H1 (cell line): ENCODE data around the gene STIM2. TPM values are rescaled to one million over a fixed set of nuclear protein-coding genes. Genes with fewer than 3 reads are reported as not detected.

Source experiments
- CTCF ChIA-PET: fragments of 300-600 bp; sonication (Branson Sonifier 250); formaldehyde crosslinking; loops from one replicate; lab custom pipeline; 2021; ENCODE audit not compliant: partially characterized antibody; lab: Charles Lee
- POLR2A ChIA-PET: fragments of 300-600 bp; sonication (Branson Sonifier 250); formaldehyde crosslinking; loops from one replicate; lab custom pipeline; 2021; ENCODE audit warnings: inconsistent platforms; ENCODE audit not compliant: partially characterized antibody; lab: Charles Lee
- DNase-seq, 2 experiments: peaks; one replicate each; pipeline versions ENCODE4 v3.0.0 to v3.0.0-alpha.2; 2010 to 2022; ENCODE audit warnings: low spot score in 2 of 2, low read depth in 1 of 2, mixed read lengths in 1 of 2
- FAIRE-seq: peaks from 2 replicates; lab custom pipeline; 2011; peaks lifted over from hg19 to GRCh38; lab: Jason Lieb, UNC
- H2AFZ ChIP-seq: 2 replicates; pipeline ENCODE4 v1.8.1; 2012; ENCODE audit warnings: low read length, inconsistent platforms
- H2AK5ac ChIP-seq: 2 replicates; pipeline ENCODE4 v1.6.1; 2013; ENCODE audit warnings: low read depth, low read length
- H2BK120ac ChIP-seq: replicated peaks from 2 replicates; pipeline ENCODE3; 2013; ENCODE audit warnings: low read depth, low read length, inconsistent platforms
- H2BK12ac ChIP-seq: 2 replicates; pipeline ENCODE4 v1.6.1; 2013; ENCODE audit warnings: low read depth, low read length
- H2BK15ac ChIP-seq: 2 replicates; pipeline ENCODE4 v1.6.1; 2013; ENCODE audit warnings: low read length
- H2BK20ac ChIP-seq: 2 replicates; pipeline ENCODE4 v1.6.1; 2013; ENCODE audit warnings: low read length
- H2BK5ac ChIP-seq: 2 replicates; pipeline ENCODE4 v1.6.1; 2013; ENCODE audit warnings: low read depth, low read length
- H3K14ac ChIP-seq: 2 replicates; pipeline ENCODE4 v1.6.1; 2013; ENCODE audit warnings: inconsistent platforms; ENCODE audit not compliant: insufficient read length
- H3K18ac ChIP-seq: 2 replicates; pipeline ENCODE4 v1.6.1; 2013; ENCODE audit warnings: low read length; ENCODE audit errors: extremely low read depth
- H3K23ac ChIP-seq: 2 replicates; pipeline ENCODE4 v1.6.1; 2013; ENCODE audit warnings: inconsistent platforms; ENCODE audit not compliant: insufficient read length
- H3K23me2 ChIP-seq: 2 replicates; pipeline ENCODE4 v1.6.1; 2013; ENCODE audit warnings: low read depth, low read length
- H3K27ac ChIP-seq: 2 replicates; pipeline ENCODE4 v1.6.1; 2011; ENCODE audit warnings: low read depth, low read length, inconsistent platforms
- H3K27me3 ChIP-seq, 4 experiments: replicated peaks in 1 of 4; 1 replicate in 1 of 4; 2 replicates in 3 of 4; pipeline versions ENCODE4 v1.6.1 to v1.8.1; 2011 to 2013; ENCODE audit warnings: low read length in 3 of 4, mild to moderate bottlenecking in 3 of 4, inconsistent platforms in 2 of 4, mixed read lengths in 2 of 4, moderate library complexity in 1 of 4; ENCODE audit not compliant: control insufficient read depth in 3 of 4, insufficient read depth in 3 of 4; ENCODE audit errors: extremely low read depth in 1 of 4
- H3K36me3 ChIP-seq, 4 experiments: 2 replicates each; pipeline versions ENCODE4 v1.6.1 to v1.8.1; 2011 to 2013; ENCODE audit warnings: mild to moderate bottlenecking in 4 of 4, low read length in 3 of 4, moderate library complexity in 2 of 4, control low read depth in 1 of 4, inconsistent platforms in 1 of 4; ENCODE audit not compliant: insufficient read depth in 4 of 4, control insufficient read depth in 2 of 4
- H3K4ac ChIP-seq: replicated peaks from 2 replicates; pipeline ENCODE3; 2013; ENCODE audit warnings: low read length, low read depth, mixed read lengths, inconsistent platforms; ENCODE audit not compliant: insufficient read length
- H3K4me1 ChIP-seq, 4 experiments: replicated peaks in 1 of 4; 1 replicate in 1 of 4; 2 replicates in 3 of 4; pipeline versions ENCODE4 v1.6.1 to v1.8.1; 2011 to 2013; ENCODE audit warnings: low read length in 3 of 4, inconsistent platforms in 2 of 4, mixed read lengths in 1 of 4; ENCODE audit not compliant: insufficient read depth in 4 of 4, control insufficient read depth in 3 of 4
- H3K4me2 ChIP-seq, 2 experiments: 2 replicates each; pipeline versions ENCODE4 v1.6.1 to v1.8.1; 2011 to 2013; ENCODE audit warnings: low read depth in 2 of 2, low read length in 2 of 2, control low read depth in 1 of 2, inconsistent platforms in 1 of 2, mild to moderate bottlenecking in 1 of 2; ENCODE audit not compliant: insufficient read depth in 1 of 2
- H3K4me3 ChIP-seq, 4 experiments: fragments of 200-600, 300-600 bp in 1 of 4; sonication (generic), shearing (Covaris generic), sonication (Bioruptor Twin) in 1 of 4; 2 replicates each; pipeline versions ENCODE4 v1.5.1 to v1.8.1; 2011 to 2016; ENCODE audit warnings: low read length in 4 of 4, low read depth in 3 of 4, control low read depth in 2 of 4, inconsistent platforms in 2 of 4, mild to moderate bottlenecking in 2 of 4, mixed read lengths in 1 of 4, moderate library complexity in 1 of 4; ENCODE audit not compliant: insufficient read depth in 2 of 4; ENCODE audit errors: extremely low read depth in 1 of 4
- H3K56ac ChIP-seq: replicated peaks from 2 replicates; pipeline ENCODE3; 2013; ENCODE audit warnings: low read depth, mild to moderate bottlenecking, mixed read lengths, low read length, inconsistent platforms; ENCODE audit not compliant: insufficient read length
- H3K79me1 ChIP-seq: 2 replicates; pipeline ENCODE4 v1.6.1; 2013; ENCODE audit warnings: low read depth, low read length, control low read depth
- H3K79me2 ChIP-seq, 2 experiments: 2 replicates each; pipeline versions ENCODE4 v1.6.1 to v1.8.1; 2012 to 2013; ENCODE audit warnings: low read length in 2 of 2, mild to moderate bottlenecking in 2 of 2, inconsistent platforms in 1 of 2; ENCODE audit not compliant: insufficient read depth in 2 of 2, control insufficient read depth in 1 of 2
- H3K9ac ChIP-seq, 4 experiments: replicated peaks in 1 of 4; 1 replicate in 1 of 4; 2 replicates in 3 of 4; pipeline versions ENCODE4 v1.6.1 to v1.8.1; 2011 to 2013; ENCODE audit warnings: low read depth in 3 of 4, low read length in 3 of 4, control low read depth in 2 of 4, mild to moderate bottlenecking in 2 of 4, moderate library complexity in 2 of 4, inconsistent platforms in 1 of 4; ENCODE audit errors: extremely low read depth in 1 of 4
- H3K9me3 ChIP-seq, 2 experiments: 2 replicates each; pipeline versions ENCODE4 v1.6.1 to v1.8.1; 2012 to 2013; ENCODE audit warnings: mild to moderate bottlenecking in 2 of 2, moderate library complexity in 2 of 2, control low read depth in 1 of 2, inconsistent platforms in 1 of 2, low read depth in 1 of 2, low read length in 1 of 2, mixed read lengths in 1 of 2; ENCODE audit not compliant: insufficient read depth in 2 of 2
- H4K20me1 ChIP-seq, 2 experiments: replicated peaks in 1 of 2; 2 replicates each; pipeline versions ENCODE3 to v1.8.1; 2011 to 2013; ENCODE audit warnings: inconsistent platforms in 2 of 2, low read length in 2 of 2, mild to moderate bottlenecking in 1 of 2; ENCODE audit not compliant: insufficient read depth in 2 of 2, control insufficient read depth in 1 of 2
- H4K5ac ChIP-seq: 2 replicates; pipeline ENCODE4 v1.6.1; 2013; ENCODE audit warnings: low read length, low read depth, mixed read lengths, inconsistent platforms; ENCODE audit not compliant: insufficient read length
- H4K8ac ChIP-seq: 2 replicates; pipeline ENCODE4 v1.8.0; 2013; ENCODE audit warnings: mild to moderate bottlenecking, moderate library complexity, low read length, inconsistent platforms; ENCODE audit not compliant: insufficient read depth; ENCODE audit errors: extremely low read depth
- H4K91ac ChIP-seq: replicated peaks from 2 replicates; pipeline ENCODE3; 2013; ENCODE audit warnings: low read length, mixed read lengths, inconsistent platforms; ENCODE audit not compliant: insufficient read length
- CTCF ChIP-seq, 3 experiments: IDR thresholded peaks; 1 replicate in 2 of 3; 2 replicates in 1 of 3; pipeline versions ENCODE4 v1.5.1 to v1.6.1; 2011; ENCODE audit warnings: low read length in 3 of 3, mild to moderate bottlenecking in 3 of 3, inconsistent platforms in 2 of 3, low read depth in 1 of 3, moderate library complexity in 1 of 3; ENCODE audit not compliant: insufficient read depth in 1 of 3; ENCODE audit errors: control extremely low read depth in 1 of 3
- KDM1A ChIP-seq: fragments of 200-600, 300-600 bp; sonication (generic); IDR thresholded peaks from 2 replicates; pipeline ENCODE4 v1.7.1; 2016; ENCODE audit warnings: mild to moderate bottlenecking, low read length, borderline replicate concordance
- NANOG ChIP-seq: IDR thresholded peaks from 2 replicates; pipeline ENCODE4 v1.6.1; 2011; ENCODE audit warnings: low read length, low read depth, mild to moderate bottlenecking, inconsistent platforms; ENCODE audit not compliant: insufficient read depth, poor library complexity, severe bottlenecking
- WGBS, 2 experiments: shearing (Covaris generic) in 1 of 2; methylation state at CpG; one replicate each; pipeline versions ENCODE4 v1.1.6 to v1.1.7; 2013 to 2015; ENCODE audit warnings: low lambda C conversion rate in 2 of 2, mixed read lengths in 2 of 2, inconsistent platforms in 1 of 2, low coverage in 1 of 2, missing lambda C conversion rate in 1 of 2; ENCODE audit not compliant: insufficient replicate concordance in 2 of 2, insufficient coverage in 1 of 2, insufficient read length in 1 of 2; ENCODE audit errors: extremely low coverage in 1 of 2, missing lambda C conversion rate in 1 of 2; 5-methylcytosine and 5-hydroxymethylcytosine counted together
- polyA plus RNA-seq, 7 experiments: library from polyadenylated mRNA; depleted of rRNA in 3 of 7; stranded (reverse) in 5 of 7; unstranded in 2 of 7; fragments of >200 nt in 5 of 7; fragments of 200-250 nt in 2 of 7; gene quantifications; 1 replicate in 5 of 7; 2 replicates in 1 of 7; 4 replicates in 1 of 7; pipeline versions ENCODE4 v1.2.1 to v1.2.3, GENCODE V29; 2011 to 2013; ENCODE audit warnings: missing spikeins in 2 of 7, mixed read lengths in 2 of 7
- total RNA-seq: library from RNA; stranded (reverse); fragmentation: NEBNext Ultra II Directional; extraction: Animal tissue kit (Norgen Biotek cat#: 25700); gene quantifications from 2 replicates; pipeline ENCODE4 v1.2.1, GENCODE V29; 2021

The STIM2 gene
- total and polyA plus RNA-seq, 2 of the 8 experiments (the other 6 are each of a cell fraction or from before 2014, with no cell fraction given), result 22.9 to 23.0 TPM

GRCh38 chr4:27042411-27042810, 181.8 kb downstream of the STIM2 start:
- Histone ChIP-seq H2AFZ (no peak overlapping the region), H2BK20ac (no peak overlapping the region), H3K36me3 (no peaks in the 10 kb centered on the region), H3K4me2 (no peak overlapping the region), H3K56ac (no peak overlapping the region), H4K8ac (no peak overlapping the region), H3K4me1 (no peaks in the 10 kb centered on the region), H2BK12ac (no peak overlapping the region), H3K27ac (no peak overlapping the region), H4K91ac (no peak overlapping the region), H3K27me3 (no peaks in the 10 kb centered on the region), H2BK120ac (no peak overlapping the region), H3K4ac (no peak overlapping the region), H4K5ac (no peak overlapping the region), H2BK5ac (no peak overlapping the region), H3K14ac (no peak overlapping the region), H3K18ac (no peak overlapping the region), H3K9ac (no peak overlapping the region), H3K4me3 (no peak overlapping the region), H4K20me1 (no peaks in the 10 kb centered on the region), H3K9me3 (peaks cover 0 to 4% of the 10 kb centered on the region in 2 experiments; a peak in 1 of 4 replicates), H3K79me2 (no peaks in the 10 kb centered on the region), H3K23ac (no peak overlapping the region), H3K23me2 (no peaks in the 10 kb centered on the region), H3K79me1 (no peaks in the 10 kb centered on the region), H2BK15ac (no peak overlapping the region), H2AK5ac (no peak overlapping the region)
- POLR2A ChIA-PET, result no interaction called here
- no peak for DNase-seq
- no peak for FAIRE-seq
- TF ChIP-seq CTCF (IDR thresholded peaks at IDR 0.05; ENCODE audit: control extremely low read depth in 1 of 3, insufficient read depth in 1 of 3, low read depth in 1 of 3, low read length in 3 of 3), result no peak
- TF ChIP-seq KDM1A, result no peak
- no peak for TF ChIP-seq NANOG
- CTCF ChIA-PET, result interaction anchor here (0.6 kb wide), 1 partner anchor 487 kb away, joined by 3 read pairs; no protein-coding TSS in a partner anchor
- 82% methylated on average over 2 of the region's 2 CpGs; no CpG with 5 or more reads in 1 of the 2 experiments for WGBS, 2 experiments
